HG03558 (cell line): ENCODE data around the gene ZNF519.
"Not testable (repeated sequence)": the region's sequence is repeated elsewhere in the genome, so short reads cannot be mapped to it uniquely, and the experiment has no call there.

ENCODE experiments used
- ATAC-seq: cut with Tn5 transposase; IDR thresholded peaks from one replicate; pipeline ENCODE4 v1.9.1; 2021; ENCODE audit warnings: moderate number of reproducible peaks; ENCODE audit not compliant: unreplicated experiment; ENCODE audit errors: extremely low read depth

The ZNF519 gene

DNA sequence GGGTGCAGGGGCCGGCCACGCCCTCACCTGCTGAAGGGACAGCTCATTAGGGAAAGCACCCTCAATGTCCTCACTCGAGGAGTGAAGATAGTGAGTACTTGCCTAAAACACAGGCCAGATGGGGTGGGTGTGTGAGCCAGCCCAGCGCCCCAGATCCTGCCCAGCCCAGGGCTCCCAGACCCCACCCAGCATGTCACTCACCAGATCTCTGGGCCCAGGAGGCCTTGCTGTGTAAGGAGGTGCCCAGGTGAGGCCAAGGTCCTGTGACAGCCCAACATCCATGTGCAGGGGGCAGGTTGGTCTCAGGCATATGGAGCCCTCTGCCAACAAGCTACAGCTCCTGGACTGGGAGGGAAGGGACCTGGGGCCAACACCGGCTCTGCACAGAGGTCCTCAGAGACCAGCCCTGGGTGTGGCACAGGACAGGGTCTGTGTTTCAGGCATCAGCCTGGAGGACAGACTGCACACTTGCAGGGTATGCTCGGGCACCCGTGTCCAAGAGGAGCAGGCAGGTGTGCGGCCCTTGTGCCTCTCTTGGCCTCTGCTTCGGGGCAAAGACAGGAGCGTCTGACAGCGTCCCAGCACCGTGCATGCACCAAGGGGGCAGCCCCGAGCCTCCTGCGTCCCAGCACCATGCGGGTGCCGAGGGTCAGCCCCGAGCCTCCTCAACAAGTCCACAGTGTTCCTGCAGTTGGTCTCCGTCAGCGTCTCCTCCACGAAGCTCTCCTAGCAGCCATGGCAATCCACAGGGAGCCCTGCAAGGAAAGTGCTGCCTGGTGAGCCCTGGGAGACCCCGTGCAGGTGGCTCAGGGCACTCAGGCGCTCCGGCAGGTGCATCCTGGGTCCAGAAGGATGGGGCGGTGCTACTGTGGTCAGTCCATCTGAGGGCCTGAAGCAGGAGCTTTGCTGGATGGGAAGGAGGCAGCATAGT is 16.0 kb upstream of the ZNF519 start:
- ATAC-seq, result not testable (repeated sequence)

DNA sequence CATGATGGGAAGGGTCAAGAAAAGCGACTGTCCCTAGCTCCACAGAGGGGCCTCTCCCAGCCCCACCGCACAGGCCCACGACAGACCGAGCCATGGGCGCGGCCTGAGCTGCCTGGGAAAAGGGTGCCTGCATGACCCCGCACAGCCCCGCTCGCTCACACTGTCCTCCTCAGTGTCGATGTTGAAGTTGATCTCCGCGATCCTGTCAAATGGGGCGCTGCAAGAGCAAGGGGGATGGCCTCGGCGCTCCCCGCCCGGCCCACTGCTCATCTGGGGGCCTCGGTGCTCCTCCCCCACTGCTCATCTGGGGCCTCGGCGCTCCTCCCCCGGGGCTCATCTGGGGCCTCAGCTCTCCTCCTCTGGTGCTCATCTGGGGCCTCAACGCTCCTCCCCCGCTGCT is 14.5 kb upstream of the ZNF519 start:
- not testable (repeated sequence) for ATAC-seq

DNA sequence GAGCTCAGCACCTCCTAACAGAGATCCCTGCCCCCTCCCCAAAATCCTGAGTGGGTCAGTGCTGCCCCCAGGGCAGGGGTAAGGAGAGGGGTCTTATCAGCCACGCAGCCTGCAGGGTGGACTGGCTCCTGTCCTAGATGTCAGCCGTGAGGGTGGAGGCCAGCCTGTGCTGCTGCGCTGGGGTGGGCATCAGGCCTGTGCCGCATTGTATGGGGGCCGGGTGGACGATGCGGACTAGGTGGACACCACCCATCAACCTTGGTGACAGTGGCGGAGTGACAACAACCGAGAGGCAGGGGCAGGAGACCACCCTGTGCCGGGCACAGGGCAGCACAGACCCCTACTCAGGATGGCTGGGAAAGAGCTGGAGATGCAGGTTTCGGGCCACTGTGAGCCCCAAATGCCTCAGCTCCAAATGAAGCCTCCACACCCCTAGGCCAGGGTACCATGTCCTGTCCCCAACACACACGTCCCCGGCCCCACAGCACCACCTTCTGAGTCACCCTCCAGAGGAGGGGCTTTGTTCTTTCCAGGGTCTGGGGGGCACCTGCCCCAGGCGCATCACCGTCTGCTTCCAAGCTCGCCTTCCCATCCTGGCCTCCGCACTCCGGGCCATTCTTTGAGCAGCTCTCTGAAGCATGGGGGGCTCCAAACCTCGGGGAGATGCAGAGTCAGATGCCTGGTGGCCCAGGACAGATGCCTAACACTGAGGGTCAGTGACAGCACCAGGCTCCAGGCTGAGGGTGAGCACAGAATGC is 13.5 kb upstream of the ZNF519 start:
- not testable (repeated sequence) for ATAC-seq

DNA sequence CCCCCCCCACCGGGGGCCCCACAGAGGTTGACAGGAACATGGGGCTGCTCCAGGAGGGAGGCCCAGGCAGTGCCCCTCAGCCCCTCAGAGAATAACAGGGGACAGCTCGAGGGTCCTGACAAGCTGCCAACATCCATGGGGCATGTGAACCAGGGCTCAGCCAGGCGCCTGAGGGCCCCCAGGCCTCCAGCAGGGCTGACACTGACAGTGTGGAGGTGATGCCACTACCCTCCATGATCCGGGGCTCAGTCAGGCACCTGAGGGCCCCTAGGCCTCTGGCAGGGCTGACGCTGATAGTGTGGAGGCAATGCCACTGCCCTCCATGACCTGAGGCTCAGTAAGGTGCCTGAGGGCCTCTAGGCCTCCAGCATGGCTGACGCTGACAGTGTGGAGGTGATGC is 12.8 kb upstream of the ZNF519 start:
- not testable (repeated sequence) for ATAC-seq

DNA sequence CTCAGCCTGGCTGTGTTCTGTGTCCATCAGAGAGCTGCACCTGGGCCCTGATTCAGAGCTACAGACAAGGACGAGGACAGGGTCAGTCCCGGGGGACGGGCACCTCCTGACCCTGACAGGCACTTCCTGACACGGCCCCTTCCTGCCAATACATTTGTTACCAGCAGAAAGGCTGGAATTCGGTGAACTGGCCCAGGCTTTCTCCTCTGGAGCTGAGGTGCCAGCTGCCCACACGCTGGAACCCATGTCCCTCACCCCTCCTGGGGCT is 12.3 kb upstream of the ZNF519 start:
- no peak for ATAC-seq

DNA sequence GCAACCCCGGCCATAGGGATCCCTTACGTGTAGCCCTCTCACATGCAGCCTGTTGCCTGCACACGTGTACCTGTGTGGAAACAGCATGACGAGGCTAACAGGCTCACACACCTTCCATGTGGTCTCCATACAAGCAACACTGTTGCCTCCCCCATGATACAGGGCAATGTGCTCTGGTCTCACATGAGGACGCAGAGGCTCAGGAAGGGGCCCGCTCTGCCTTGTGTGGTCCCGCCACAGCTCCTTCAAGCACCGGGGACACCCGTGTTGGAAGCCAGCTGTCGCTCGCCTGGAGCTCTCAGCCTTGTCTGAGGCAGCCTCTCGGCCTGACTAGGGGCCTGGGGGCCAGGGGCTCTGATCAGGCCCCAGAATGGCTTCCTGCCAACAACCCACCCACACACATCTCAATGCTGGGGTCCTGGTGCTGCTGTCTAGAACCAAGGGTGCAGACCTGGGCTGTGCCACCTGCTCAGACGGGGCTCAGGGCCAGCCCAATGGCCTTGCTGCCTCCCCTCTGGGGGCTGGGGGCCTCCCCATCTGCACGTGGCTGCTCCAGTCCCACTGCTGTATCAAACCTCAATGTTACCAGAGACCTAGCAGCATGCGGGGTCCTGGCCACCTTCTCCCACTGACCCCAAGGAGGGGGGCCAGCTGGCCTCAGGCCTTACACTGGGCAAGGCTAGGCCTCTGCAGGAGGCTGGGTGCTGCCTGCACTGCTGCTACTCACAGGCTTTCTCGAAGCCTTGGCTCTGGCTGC is 11.8 kb upstream of the ZNF519 start:
- ATAC-seq, result not testable (repeated sequence)

DNA sequence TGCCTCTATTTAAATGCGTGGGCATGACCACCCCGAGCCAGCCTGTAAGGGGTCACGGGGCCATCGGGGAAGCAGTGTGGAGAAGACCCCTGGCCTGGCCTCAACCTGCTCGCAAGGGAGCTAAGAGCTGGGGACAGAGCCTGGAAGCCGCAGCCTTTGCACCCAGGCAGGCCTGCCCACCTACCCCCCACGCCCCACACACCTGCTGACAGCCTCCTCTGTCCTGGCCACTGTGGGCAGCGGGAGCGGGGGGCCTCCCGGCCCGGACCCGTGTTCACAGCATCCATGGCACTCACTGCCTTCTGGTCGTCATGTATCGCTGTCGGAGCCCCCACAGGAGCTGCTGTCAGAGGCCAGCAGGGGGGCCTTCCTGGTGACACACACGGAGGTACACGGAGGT is 11.2 kb upstream of the ZNF519 start:
- ATAC-seq, result not testable (repeated sequence)

DNA sequence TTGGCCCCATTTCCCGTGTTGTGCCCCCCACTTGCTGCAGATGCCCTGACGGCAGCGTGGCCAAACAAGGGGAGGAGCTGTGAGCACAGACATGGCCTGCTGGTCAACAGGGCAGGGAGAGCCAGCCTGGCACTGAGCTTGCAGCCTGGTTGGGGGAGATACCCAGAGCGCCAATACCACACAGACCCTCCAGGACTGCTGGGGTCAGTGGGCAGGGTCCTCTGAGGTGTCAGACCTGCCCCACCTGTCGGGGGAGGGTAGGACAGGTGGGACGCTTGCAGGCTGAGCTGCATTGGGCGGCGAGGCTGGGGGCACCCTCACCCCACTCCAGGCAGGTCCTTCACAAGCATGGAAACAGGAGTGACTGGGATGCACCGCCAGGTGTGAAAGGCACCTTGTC is 9.9 kb upstream of the ZNF519 start:
- ATAC-seq, result not testable (repeated sequence)

DNA sequence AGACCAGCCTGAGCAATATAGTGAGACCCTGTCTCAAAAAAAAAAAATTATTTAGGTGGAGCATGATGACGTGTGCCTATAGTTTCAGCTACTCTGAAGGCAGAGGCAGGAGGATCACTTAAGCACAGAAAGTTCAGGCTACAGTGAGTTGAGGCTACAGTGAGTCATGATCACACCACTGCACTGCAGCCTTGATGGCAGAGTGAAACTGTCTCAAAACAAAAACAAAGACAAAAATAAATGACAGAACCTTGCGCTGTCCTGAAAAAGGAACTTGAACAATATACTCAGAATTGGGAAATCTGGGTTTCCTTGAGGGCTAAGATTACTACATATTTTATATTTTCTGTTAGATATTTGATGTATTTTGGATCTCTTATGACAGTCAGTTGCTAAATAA is 7.3 kb upstream of the ZNF519 start:
- not testable (repeated sequence) for ATAC-seq

DNA sequence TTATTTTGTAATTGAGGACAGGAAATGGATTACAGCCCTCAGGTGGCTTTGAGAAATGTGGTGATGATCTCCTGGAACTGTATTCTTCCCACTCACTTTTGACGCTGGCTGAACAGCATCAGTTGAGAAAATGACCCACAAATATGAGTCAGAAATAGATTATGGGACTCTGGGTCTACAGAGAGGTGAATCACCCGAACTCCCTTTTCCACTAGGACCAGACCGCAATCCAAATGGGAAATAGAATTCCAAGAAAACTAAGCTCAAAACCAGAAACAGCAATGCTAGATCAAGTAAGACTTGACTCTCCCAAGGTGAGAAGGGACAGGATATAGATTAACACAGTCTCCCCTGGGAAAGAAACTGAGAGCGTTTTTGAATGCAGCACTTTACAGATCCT is 5.7 kb upstream of the ZNF519 start:
- not testable (repeated sequence) for ATAC-seq

DNA sequence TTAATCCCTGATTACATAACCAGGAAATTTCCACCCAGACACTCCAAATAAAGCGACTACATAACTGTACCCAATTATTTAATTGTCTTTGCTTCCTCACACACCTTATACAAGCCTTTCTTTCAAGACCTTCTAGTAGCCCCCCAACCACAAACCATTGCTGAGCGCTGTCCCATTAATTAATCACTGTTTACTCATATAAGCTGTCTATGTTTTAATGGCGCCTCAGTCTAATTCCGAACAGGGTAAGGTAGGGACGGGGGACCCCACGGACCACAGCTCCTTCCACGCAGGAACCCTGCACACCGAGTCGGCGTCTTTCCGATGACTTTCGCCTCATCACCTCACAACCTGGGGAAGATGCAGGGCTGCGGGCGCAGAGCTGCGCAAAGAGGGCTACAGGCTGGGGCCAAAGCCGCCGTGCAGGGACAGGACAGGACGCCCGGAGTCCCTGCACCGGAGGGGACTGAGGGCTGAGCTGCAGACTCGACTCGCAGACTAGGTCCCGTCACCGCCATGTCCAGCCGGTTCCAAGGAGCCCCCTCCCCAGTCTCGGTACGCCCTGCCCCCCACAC is 452 bp downstream of the ZNF519 start:
- ATAC-seq, result not testable (repeated sequence)

DNA sequence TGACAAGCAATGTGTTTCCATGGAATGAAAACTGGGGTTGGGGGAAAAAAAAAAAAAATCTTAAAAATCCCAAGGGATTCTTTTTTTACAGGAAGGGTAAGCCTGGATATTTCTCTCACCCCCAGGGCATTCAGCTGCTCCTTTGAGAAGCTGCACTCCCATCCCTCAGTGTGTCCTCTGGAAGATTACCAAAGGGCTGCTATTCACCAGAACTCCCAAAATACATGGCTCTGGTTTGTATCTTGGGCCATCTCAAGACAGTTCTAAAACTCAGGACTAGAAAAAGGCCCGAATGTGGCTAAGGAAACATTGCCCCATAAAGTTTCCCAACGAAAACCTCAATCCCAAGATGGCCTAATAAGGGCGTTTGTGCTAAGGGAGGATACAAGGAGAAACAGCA is 1.4 kb downstream of the ZNF519 start:
- not testable (repeated sequence) for ATAC-seq

DNA sequence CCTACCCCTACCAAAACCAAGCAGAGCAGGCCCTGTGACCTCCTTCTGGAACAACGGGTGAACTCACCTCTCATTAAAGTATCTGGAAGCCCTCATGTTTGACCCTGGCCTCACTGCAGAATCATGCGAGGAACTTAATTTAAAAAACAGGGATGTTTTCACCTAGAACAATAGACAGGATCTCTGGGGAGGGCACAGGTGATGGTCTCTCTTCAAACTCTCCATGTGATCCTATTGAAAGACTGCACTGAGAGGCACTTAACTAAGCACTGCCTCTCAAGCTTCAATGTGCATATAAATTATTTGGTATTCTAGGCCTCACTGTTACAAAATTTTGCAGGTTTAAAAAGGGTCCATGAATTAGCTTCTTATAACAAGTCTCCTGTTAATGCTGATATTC is 7.5 kb downstream of the ZNF519 start:
- no peak for ATAC-seq

DNA sequence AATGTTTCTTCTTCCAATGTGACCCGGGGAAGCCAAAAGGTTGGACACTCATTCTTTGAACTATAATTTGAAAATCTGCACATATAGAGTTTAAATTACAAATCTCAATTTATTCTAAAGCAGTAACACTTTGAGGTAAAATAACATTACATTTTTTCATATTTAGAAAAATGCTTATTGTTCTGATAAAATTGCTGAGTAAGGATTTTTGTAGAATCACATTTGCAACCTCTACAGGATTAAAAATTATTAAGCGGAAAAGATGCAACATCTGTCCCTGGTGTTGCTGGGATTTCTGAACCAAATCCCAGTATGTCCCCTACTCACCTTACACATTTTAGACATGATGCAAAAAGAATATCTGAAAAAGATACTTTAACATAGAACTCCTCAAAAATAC is 10.1 kb downstream of the ZNF519 start:
- no peak for ATAC-seq

DNA sequence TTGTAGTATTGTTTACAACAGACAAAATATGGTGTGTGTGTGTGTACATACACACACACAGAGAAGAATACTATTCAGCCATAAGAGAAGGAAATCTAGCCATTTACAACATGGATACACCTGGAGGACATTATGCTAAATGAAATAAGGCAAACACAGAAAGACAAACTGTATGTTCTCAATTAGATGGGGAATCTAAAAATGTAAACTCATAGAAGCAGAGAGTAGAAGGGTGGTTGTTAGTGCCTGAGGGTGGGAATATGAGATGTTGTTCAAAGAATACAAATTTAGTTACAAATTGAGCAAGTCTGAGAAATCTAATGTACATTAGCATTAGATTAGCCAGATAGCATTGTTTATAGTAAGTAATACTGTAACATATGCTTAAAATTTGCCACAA is 11.3 kb downstream of the ZNF519 start:
- ATAC-seq, result no peak

DNA sequence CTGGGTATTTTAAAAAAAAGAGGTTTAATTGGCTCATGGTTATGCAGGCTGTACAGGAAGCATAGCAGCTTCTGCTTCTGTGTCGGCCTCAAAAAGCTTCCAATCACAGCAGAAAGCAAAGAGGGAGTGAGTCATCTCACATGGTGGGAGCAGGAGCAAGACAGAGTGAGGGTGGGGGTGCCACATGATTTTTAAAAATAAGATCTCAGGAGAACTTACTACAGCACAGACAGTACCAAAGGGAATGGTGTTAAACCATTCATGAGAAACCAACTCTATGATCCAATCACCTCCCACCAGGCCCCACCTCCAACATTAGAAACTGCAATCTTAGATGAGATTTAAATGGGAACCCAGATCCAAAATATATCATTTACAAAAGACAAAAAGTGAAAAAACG is 14.6 kb downstream of the ZNF519 start:
- ATAC-seq, result no peak

DNA sequence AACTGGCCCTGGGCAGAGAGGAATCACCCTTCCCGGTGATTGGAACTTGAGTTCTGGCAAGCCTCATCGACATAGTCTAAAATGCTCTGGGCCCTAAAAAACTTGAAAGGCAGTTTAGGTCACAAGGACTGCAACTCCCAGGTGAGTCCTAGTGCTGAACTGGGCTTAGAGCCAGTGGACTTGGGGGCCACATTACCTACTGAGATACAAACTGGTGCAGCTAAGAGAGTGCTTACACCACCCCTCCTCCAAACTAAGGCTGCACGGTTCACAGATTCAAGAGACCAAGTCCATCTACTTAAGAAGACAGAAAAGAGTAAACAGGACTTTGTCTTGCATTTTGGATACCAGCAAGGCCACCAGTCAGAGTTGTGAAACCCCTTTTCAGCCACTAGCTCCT is 25.3 kb downstream of the ZNF519 start:
- ATAC-seq, result no peak

DNA sequence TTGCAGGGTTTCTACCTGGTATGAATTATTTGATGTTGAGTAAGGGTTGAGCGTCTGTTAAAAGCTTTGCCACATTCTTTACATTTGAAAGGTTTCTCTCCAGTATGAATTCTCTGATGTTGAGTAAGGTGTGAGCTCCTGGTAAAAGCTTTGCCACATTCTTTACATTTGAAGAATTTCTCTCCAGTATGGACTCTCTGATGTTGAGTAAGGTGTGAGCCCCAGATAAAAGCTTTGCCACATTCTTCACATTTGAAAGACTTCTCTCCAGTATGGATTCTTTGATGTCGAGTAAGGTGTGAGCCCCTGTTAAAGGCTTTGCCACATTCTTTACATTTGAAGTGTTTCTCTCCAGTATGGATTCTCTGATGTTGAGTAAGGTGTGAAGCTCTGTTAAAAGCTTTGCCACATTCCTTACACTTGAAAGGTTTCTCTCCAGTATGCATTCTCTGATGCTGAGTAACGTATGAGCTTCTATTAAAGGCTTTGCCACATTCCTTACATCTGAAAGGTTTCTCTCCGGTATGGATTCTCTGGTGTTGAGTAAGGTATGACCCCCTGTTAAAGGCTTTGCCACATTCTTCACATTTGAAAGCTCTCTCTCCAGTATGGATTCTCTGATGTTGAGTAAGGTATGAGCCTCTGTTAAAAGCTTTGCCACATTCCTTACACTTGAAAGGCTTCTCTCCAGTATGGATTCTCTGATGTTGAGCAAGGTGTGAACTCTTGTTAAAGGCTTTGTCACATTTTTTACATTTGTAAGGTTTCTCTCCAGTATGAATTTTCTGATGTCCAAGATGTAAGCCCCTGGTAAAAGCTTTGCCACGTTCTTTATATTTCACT is 27.1 kb downstream of the ZNF519 start:
- ATAC-seq, result no peak

DNA sequence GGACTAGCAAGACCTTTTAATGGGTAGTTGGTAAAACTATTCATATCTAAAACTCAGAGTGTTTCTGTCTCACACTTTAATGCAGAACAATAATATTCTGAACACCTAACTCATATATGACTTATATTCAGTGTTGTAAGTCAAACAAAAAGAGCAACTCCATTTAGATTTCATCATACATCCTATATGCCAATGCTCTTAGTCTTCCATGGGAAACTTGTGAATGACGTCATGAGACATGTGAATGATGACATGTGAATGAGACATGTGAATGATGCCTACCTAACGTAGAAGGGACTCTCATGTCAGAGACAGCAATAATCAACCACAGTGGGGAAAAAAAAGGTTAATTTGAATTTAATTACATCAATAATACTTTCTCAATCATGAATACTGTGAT is 28.0 kb downstream of the ZNF519 start:
- no peak for ATAC-seq
